ENCODE data around the gene CNTN5.

CNTN5 gene

GRCh38 chr11:100214791-100215190 is 1194.0 kb downstream of the CNTN5 start (continued):
- TF ChIP-seq ZBTB11 (tag by site-specific recombination; conservative IDR thresholded peaks at IDR 0.05; ENCODE audit: low read depth): no peak
- TF ChIP-seq FEZF1 (tag by site-specific recombination; IDR thresholded peaks at IDR 0.05): no peak
- no peak for TF ChIP-seq TCF7L2 (IDR thresholded peaks at IDR 0.05; ENCODE audit: borderline replicate concordance, low read depth, low read length)
- TF ChIP-seq KLF8 (tag by site-specific recombination; IDR thresholded peaks at IDR 0.05): no peak
- no peak for TF ChIP-seq ZNF10 (tag by site-specific recombination; IDR thresholded peaks at IDR 0.05)
- TF ChIP-seq REPIN1 (tag by site-specific recombination; IDR thresholded peaks at IDR 0.05; ENCODE audit: low read depth): no peak
- TF ChIP-seq, protein P1, sequence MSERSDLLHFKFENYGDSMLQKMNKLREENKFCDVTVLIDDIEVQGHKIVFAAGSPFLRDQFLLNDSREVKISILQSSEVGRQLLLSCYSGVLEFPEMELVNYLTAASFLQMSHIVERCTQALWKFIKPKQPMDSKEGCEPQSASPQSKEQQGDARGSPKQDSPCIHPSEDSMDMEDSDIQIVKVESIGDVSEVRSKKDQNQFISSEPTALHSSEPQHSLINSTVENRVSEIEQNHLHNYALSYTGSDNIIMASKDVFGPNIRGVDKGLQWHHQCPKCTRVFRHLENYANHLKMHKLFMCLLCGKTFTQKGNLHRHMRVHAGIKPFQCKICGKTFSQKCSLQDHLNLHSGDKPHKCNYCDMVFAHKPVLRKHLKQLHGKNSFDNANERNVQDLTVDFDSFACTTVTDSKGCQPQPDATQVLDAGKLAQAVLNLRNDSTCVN (tag by site-specific recombination; optimal IDR thresholded peaks at IDR 0.05): no peak
- TF ChIP-seq ZNF324 (tag by site-specific recombination; IDR thresholded peaks at IDR 0.05): no peak
- TF ChIP-seq ZNF133 (tag by site-specific recombination; IDR thresholded peaks at IDR 0.05): no peak
- no peak for TF ChIP-seq GFI1B (tag by site-specific recombination; IDR thresholded peaks at IDR 0.05)
- no peak for TF ChIP-seq ZBTB21 (tag by site-specific recombination; IDR thresholded peaks at IDR 0.05)

DNA sequence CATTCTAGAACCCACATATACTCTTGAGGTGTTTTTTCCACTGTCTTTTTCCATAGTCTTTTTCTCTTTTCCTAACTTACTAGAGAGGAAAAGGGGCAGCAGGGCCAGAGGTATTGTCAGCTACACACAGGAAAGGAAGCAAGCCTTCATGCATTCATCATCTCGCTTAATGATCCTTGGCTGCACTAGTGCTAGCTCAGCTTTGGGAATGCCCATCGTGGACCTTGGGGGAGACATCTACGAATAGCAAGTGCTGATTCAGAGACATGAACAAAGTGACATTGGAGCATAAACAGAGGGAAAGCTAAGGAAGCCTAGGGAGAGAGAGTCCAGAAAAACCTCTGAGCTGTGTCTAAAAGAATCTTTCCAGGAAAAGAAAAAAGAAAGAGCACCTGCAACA is 1200.1 kb downstream of the CNTN5 start:
- Histone ChIP-seq H3K36me3 (ENCODE audit: control insufficient read depth in 2 of 2, insufficient read depth in 1 of 2, low read length in 2 of 2) (no peaks in the 10 kb centered on the region), H3K4me1 (ENCODE audit: control insufficient read depth, insufficient read depth, low read length) (no peaks in the 10 kb centered on the region), H3K4me3 (ENCODE audit: low read depth, low read length) (no peak overlapping the region), H3K9me3 (ENCODE audit: control insufficient read depth, insufficient read depth, low read depth, low read length) (no peaks in the 10 kb centered on the region), H3K27ac (ENCODE audit: extremely low read depth, low read depth, low read length) (no peak overlapping the region)
- ChIA-PET POLR2A (no interaction called here), CTCF (no interaction called here)
- TF ChIP-seq ZNF202 (tag by site-specific recombination; IDR thresholded peaks at IDR 0.05; ENCODE audit: borderline replicate concordance) (no peak), ZIC2 (tag by site-specific recombination; IDR thresholded peaks at IDR 0.05) (no peak), ZNF837 (tag by site-specific recombination; IDR thresholded peaks at IDR 0.05) (no peak), ZSCAN16 (tag by site-specific recombination; IDR thresholded peaks at IDR 0.05) (no peak), REPIN1 (tag by site-specific recombination; IDR thresholded peaks at IDR 0.05; ENCODE audit: low read depth) (no peak), ZNF544 (tag by site-specific recombination; IDR thresholded peaks at IDR 0.05) (no peak), ZNF626 (tag by site-specific recombination; IDR thresholded peaks at IDR 0.05) (no peak), RBAK (tag by site-specific recombination; IDR thresholded peaks at IDR 0.05) (no peak)

GRCh38 chr11:100221791-100222190 is 1201.0 kb downstream of the CNTN5 start:
- Histone ChIP-seq H3K36me3 (ENCODE audit: control insufficient read depth in 2 of 2, insufficient read depth in 1 of 2, low read length in 2 of 2) (no peaks in the 10 kb centered on the region), H3K4me3 (ENCODE audit: low read depth, low read length) (no peak overlapping the region), H3K4me1 (ENCODE audit: control insufficient read depth, insufficient read depth, low read length) (no peaks in the 10 kb centered on the region), H3K27ac (ENCODE audit: extremely low read depth, low read depth, low read length) (no peak overlapping the region), H3K9me3 (ENCODE audit: control insufficient read depth, insufficient read depth, low read depth, low read length) (no peaks in the 10 kb centered on the region)
- CTCF ChIA-PET: no interaction called here
- no peak for TF ChIP-seq EGR2 (tag by site-specific recombination; IDR thresholded peaks at IDR 0.05; ENCODE audit: low read depth)
- TF ChIP-seq, protein P2, sequence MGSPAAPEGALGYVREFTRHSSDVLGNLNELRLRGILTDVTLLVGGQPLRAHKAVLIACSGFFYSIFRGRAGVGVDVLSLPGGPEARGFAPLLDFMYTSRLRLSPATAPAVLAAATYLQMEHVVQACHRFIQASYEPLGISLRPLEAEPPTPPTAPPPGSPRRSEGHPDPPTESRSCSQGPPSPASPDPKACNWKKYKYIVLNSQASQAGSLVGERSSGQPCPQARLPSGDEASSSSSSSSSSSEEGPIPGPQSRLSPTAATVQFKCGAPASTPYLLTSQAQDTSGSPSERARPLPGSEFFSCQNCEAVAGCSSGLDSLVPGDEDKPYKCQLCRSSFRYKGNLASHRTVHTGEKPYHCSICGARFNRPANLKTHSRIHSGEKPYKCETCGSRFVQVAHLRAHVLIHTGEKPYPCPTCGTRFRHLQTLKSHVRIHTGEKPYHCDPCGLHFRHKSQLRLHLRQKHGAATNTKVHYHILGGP (tag by site-specific recombination; IDR thresholded peaks at IDR 0.05): no peak
- TF ChIP-seq SP2 (tag by site-specific recombination; IDR thresholded peaks at IDR 0.05): no peak
- TF ChIP-seq GLI4 (tag by site-specific recombination; IDR thresholded peaks at IDR 0.05): no peak
- POLR2A ChIA-PET: no interaction called here

All from HEK293 (cell line).